Measurements from ENCODE around the gene PHAF1.

PHAF1 gene

DNA sequence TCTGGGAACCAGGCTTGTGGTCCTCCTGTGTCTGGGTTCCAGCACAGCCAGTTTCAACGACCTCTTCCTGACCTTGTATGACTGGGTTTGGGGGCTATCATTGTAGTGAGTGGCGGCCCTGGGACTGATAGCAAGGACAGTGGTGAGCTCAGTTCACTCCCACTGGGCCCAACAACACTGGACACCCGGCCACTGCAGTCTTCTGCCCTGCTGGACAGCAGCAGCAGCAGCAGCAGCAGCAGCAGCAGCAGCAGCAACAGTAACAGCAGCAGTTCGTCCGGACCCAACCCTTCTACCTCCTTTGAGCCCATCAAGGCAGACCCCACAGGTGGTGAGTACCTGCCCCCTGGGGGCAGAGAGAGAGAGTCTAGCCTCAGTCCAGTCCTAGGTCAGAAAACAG lies 85.9 kb downstream of the PHAF1 start:
- DNase-seq (ENCODE audit: low read depth in 2 of 2): no peak

DNA sequence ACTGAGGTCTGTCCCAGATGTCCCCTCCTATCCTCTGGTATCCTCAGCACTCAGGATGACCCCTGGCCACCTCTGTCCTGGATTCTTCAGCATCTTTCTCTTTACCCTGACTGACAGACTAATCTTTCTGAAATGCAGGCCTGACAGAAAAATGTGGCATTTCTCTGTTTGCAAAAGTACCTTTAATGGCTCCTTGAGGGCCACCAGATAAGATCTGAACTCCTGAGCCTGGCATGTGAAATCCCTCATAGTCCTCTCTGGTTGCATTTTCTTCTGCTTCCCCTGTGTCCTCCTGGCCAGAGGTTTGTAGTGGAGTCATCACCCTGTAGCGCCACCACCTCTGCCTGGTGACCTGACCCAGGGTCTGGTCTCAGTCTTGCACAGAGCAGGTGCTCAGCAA lies 87.1 kb downstream of the PHAF1 start:
- no peak for DNase-seq (ENCODE audit: low read depth in 2 of 2)

- no peak for DNase-seq (ENCODE audit: low read depth in 2 of 2)
These were observed 88.0 kb downstream of the PHAF1 start for GRCh38 chr16:67197704-67198103.

Data from stimulated activated CD8-positive, alpha-beta memory T cell treated with anti-CD3 and anti-CD28 coated beads, Interleukin-7, amount 100 ng/mL, for 1 hour (primary cell).